ENCODE results near the gene FARP1.

The FARP1 gene

DNA sequence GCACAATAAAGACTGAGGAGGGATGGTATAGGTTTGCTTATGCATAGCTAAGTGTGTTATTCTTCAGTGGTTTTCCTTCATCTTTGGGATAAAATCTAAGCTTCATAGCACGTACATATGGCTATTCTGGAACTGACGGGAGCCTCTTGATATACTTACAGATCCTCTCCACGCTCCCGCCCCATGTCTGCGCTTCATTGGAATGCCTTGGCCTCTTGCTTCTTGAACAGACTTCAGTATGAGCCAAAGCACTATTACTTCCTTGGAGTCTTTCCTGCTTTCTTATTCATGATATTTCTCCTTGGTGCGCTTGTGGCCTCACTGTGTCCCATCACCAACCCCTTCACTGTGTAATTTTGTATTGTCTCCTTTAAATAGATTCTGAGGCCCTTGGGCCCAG is 145.3 kb downstream of the FARP1 start:
- no peak for DNase-seq

DNA sequence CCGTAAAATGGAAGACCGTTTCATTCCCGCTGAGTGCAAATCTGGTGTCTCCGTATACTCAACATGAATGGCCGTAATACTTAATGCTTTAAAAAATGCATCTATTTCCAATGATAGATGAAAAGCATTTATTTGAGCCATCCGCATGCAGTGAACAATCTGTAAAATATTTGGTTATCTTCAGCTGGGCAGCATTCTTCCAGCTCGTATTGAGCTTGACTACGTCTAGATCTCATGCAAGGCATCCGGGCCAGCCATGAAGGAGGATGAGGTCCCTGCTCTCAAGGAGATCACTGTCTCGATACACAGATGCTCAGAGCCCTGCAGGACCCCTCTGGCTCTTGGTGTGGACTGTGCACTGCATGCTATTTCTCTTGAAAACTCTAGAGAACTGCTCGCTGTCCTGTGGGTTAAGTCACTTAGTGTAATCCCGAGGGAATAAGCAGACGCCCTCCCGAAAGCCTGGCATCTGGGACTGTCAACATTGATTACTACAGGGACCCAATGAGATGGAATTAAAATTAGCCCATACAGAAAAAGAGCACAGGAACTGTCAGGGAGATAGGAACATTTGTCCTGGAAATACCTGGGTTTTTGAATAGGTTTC is 146.5 kb downstream of the FARP1 start:
- DNase-seq, result peak; percentile 82

DNA sequence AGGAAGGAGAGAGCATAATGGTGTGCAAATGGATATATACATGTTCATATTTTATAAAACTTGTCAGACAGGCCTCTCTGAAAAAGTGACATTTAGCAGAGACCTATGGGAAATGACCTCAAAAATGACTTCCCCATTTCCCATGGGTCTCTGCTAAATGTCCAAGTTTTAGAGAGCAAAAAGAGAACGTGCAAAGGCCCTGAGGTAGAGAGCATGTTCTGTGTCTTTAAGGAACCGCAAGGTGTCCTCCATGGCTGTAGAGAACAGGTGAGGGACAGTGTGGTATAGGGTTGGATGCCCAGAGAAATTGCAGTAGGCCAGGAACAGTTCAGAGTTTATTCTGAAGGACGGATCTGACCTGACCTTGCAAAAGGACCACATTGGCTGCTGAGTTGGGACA is 147.4 kb downstream of the FARP1 start:
- no peak for DNase-seq

DNA sequence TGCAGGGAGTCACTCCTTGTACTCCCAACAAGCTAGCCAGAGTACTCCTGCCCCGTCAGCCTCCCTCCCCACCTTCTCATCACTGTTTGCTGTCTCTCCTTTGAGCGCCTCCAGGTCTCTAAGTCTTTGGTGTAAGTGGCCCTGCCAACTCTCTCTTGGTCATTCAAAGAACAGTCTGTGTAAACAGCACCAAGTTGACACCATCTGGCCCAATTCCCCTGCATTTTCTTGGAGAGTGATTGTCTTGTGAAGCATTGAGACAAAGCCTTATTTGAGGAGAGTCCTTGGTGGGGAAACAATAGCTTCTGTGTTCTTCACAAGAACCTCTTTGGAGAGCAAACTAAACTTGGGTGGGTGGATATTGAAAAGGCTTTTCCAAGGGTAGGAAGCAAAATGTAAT is 148.8 kb downstream of the FARP1 start:
- DNase-seq, result peak; percentile 45

DNA sequence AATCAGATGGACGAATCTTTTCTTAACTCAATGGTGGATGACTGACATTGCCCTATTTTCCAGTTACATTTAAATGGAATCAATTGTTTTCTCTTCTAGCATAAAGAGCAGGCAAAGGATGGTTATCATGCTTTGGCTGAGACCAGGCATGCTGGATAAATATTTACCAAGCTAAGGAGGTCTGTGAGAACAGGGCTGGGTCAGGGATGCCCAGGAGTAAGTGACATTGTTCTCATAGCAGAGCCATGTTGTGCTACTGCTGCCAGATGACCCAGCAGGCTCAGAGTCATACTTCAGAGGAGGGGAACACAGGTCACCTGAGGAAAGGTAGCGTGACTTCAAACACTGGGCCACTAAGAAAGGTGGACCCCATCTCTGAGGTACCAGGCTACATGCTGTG is 150.2 kb downstream of the FARP1 start:
- no peak for DNase-seq

DNA sequence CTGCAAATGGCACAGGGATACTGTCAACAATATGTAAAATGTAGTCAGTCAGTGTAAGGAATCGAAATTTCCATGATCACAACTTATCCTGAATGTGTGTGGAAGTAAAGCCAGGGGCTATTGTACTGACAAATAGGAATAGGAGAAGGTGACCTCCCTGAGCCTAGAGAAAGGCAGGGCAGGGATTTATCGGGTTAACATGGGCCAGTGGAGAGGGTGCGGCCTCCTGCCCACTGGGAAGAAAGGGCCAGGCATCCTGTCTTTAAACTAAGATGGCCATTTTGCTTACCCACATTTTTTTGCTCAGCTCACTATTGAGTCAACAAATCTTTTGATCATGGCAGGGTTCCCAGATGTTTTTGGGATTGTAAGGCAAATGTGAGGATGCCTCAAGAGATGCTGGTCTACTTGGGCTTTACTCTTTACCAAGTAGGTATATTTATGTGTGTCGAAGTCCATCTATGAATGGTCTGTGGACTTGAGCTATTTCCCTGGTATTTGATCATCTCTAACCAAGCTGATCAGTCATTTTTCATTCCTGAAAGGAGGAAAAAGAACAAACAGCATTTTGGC is 150.8 kb downstream of the FARP1 start:
- no peak for DNase-seq

DNA sequence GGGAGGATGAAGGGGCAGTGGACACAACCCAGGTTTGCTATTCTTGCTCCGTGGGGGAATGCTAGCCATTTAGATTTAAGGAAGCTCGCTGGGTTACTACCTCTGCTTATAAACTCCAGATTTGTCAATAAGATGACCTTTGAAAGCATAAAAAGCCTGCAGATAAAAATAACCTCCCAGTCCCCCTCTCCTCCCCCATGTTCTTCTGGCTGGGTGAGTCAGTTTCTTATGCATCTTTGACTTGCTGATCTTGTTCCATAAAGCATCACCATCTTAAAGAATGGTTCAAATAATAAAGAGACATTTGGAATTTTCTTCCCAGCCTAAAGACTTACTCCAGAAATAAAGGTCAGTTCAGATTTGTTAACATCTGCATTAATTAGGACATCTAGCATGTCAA is 152.5 kb downstream of the FARP1 start:
- DNase-seq, result no peak

DNA sequence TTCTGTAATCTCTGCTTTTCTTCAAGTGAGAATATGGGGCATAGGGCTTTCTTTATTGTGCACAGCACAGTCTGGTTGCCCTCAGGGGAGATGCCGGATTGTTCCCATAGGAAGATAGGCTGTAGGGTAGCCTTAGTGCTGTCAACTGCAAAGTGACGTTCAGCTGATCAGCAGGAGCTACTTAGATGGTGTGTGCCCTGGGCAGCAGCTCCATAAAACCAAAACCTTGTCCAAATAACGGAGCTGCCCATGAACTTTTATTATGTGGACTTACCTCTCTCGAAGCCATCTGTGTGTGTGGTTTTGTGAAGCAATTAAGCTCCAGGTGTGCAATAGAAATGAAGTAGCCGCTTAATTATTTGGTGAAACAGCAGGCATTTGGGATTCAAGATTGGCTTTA is 154.2 kb downstream of the FARP1 start:
- no peak for DNase-seq

DNA sequence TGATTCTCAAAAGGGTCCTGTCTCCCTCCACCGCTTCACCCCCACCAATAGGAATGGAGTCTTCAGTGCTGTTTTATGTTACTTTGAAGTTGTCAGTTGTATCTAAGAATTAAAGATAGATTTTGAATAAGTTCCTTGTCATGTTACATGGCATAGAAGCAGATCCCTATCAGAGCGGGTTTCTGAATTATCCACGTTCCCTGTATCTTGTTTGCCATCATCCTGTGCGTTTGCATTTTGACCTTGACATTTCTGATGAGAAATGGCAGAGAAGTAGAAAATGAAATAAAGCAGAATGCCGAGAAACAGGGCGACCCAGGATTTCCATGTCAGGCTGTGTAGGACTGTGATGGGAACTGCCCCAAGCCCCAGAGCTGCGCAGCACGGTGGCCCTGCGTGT is 154.9 kb downstream of the FARP1 start:
- no peak for DNase-seq

DNA sequence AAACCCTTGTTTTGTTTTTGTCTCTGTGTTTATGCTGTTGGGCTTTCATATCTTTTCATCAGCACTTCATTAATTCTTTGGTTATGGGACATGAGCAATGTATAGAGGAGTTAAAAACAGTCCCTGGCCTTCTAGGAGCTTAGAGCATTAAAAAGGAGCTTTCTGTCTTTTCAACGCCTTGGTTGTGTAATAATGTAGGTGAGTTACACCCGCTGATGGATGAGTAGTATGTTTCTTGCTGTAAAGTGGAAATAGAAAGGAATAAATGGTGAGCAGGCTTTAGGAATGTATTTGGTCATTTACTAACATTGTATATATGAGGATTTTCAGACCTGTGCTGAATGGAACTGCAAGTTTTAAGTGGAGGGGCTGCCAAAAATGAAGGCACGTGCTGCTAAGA is 155.7 kb downstream of the FARP1 start:
- no peak for DNase-seq

DNA sequence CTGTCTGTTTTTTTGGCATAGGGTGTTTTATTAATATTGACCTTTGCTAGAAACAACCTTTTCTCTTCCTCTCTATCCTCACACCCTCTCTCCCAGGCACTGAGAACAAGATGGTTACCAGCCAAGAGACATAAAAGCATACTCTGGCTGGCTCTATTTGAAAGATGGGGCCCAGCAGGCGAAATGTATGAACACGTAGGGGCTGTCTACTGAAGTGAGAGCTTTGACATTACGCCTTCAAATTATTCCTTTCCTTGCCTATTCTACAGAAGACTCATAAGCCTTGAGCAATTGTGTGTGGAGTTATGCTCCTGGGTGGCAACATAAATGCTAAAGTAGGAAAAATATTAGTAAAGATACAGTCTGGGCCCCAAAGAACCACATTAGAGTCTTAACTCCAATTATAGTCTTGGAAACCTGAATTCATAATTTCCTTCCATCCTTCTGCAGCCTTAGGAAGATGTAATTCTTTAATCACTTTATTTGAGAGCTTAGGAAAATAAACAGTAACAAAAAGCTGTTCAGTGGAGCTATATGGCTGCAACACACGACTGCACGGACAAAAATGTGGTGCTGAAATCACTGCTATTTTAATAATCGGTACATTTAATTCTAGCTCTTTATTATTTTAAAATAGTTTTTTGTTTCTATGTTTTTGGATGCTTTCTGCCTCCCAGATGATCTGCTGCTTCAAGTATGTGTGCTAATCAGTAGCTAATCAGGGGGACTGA is 156.5 kb downstream of the FARP1 start:
- DNase-seq, result no peak

DNA sequence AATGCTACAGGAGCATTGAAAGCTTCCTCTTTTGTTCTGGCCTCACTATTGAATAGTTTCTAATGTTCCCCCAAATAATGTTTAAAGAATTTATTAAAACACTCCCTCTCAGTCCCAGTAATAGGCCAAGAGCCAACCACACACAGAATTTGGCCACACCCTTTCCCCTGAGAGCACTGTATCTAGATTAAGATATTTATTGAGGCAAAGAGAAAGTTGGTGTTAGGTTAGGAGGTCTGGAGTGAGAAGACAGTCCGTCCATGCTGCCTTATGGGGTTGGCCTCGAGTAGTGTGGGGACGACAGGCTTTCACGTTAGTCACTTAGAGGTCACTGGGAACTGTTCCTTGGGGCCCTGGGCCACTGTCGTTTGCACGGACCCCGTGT is 157.1 kb downstream of the FARP1 start:
- no peak for DNase-seq

DNA sequence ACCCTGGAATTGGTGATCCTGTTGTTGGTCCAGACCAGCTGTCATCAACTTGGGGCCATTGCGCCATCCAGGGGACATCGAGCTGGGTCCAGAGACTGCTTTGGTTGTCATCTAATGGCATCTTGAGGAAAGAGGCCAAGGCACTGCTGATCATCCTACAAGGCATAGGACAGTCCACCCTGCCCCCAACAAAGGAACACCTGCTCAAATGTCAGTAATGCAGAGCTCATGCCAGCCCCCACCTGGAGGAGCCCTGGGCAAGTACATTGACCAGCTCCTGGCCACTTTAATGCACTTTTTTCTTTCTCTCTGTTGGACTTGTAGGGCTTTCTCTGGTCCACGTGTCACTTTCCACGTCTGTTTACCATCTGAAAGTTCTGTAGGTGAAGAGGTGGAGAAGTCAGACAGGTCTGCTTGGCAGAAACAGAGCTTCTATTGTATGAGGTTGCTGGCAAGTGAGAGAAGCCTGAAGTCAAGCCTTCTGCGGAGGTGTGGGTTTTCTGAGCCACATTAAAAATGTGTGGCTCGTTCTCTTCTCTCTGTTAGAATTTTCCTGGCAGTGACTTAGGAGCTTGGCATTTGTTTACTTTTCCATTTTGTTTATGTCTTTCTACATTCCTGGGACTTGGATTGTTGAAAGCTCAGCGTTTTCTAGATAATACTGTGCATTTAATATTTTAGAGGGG is 158.2 kb downstream of the FARP1 start:
- DNase-seq, result no peak

DNA sequence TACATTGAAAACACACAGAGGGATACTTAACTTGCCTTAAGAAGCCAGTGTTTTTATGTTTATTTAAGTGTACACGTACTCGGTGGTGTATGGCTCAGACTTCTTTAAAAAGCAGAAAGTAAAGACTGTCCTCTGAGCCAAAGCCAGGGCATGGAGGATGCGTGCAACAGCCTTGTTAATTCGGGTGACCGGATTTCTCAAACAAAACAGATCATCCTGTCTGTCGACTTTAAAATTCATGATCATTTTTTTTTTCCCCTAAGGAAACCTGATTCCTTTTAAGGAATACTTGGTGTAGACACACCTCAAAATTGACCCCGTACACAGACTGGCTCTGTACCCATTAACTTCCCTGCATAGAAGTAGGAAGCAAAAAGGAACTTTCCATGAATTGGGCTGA is 158.8 kb downstream of the FARP1 start:
- DNase-seq, result no peak

DNA sequence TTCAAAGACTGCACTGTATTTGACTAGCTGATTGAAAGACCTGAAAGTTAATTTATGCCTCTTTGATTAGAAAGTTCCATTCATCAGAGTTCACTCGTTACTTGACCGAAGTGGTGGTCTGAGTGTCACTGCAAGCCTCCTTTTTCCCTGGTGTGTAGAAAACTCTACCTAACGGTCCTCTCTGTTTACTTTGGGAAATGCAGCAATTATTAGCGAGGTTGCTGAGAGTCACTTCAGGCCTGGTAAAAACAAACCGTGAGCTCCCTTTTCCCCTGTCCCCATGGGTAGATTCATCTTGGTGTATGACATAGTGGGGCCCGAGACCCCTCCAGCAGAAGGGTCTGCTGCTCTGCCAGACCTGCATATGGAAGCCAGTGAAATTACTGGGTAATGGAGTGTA is 161.0 kb downstream of the FARP1 start:
- DNase-seq, result no peak

DNA sequence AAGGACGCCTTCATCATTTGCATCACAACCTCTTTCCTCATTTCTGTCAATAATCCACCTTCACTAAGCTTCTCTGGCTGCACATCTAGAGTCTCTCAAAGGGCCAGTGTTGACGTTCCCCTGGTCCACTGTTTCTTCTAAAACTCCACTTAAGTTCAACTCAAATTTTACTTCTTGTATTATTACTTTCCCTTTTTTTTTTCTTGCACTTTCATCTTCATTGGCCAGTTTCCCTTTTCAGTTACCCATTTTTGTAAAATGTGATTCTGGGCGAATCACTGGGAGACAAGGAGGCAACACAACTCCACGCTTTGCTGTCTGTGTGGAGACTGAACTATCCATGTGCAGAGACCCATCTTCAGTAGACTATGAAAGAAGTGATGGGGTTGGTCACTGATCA is 162.8 kb downstream of the FARP1 start:
- no peak for DNase-seq

DNA sequence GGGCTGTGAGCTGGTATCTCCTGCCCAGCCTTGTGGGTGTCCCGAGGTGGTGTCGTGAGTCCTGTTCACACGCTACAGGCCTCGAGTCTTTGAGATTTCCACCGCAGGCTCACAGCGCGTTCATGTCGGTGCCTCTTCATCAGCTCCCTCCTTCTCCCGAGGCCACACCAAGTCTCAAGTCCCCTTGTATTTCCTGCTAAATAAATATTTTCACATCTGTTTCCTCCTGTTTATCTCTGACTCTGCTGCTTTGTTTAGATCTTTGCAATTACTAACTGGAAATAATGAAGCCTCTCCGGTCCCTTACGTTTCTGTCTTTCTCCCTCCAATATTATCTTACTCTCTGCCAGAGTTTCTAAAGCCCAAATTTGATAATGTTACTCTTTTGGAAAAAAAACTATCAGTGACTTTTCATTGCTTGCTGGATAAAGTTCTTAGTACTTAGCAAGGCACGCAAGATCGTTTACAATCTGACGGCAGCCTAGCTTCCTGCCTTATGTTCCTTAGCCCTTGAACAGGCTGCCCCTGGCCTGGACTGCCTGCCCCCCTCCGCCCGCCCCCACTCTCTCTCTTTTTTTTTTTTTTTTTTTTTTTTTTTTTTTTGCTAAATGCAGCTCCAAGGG is 164.7 kb downstream of the FARP1 start:
- no peak for DNase-seq

DNA sequence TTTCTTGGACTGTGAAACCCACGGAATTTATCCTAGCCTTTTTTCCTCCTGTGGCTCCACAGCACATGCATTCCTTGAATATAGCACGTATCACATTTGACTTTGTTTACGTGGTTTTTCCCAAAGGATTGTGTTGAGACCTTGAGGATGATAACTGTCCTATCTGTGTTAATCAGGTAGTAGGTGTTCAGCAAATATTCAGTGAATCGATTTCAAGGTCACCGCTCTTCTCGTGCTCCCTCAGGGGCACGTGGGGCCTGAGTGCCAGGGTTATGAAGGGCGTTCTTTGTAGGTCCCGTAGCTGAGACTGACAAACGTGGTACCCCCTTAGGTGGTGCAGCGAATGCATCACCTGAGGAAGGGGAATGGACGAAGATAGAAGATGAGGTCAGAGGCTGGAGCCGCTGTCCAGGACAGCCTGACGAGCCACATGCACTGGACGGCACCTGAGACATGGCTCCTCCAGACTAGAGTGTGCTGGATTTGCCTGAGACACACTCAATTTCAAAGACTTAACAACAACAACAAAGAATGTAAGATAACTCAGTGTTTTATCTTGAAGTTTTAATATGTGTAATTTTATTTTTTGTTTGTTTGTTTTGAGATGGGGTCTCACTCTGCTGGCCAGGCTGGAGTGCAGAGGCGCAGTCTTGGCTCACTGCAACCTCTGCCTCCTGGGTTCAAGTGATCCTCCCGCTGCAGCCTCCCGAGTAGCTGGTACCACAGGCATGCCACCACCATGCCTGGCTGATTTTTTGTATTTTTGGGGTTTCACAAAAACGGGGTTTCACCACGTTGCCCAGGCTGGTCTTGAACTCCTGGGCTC is 165.4 kb downstream of the FARP1 start:
- DNase-seq, result no peak

DNA sequence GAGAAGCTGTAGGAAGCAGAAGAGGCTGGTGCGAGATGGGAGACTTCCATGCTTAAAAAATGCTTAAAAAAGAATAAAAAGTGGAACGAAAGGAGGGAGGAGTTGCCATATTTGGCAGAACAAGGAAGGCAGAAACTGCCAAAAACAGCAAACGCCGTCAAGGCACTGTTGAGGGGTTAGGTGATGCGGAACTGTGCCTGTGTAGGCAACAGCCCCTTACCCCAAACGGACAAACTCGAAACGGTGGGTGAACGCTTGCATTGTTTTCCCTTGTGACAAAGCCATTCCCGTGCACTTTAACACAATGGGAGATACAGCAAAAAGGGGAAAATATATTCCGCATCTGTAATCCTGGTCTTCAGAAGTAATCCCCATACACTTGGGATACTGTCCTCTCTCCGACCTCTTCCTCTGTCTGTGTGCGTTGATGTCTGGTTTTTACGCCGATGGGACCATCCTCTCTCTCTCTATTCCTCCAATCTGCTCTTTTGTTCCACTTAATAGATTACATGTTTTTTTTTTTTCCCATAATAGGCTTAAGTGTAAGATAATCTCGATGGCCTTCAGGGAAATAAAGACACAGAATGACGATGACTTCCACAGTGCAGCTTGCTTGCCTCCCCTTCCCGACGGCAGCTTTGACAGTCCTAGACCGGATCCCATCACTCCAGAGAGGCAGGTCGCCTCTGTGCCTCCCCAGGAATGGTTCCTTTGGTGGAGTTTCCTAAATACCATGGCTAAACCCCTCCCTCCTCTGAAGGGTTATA is 166.9 kb downstream of the FARP1 start:
- DNase-seq, result no peak

DNA sequence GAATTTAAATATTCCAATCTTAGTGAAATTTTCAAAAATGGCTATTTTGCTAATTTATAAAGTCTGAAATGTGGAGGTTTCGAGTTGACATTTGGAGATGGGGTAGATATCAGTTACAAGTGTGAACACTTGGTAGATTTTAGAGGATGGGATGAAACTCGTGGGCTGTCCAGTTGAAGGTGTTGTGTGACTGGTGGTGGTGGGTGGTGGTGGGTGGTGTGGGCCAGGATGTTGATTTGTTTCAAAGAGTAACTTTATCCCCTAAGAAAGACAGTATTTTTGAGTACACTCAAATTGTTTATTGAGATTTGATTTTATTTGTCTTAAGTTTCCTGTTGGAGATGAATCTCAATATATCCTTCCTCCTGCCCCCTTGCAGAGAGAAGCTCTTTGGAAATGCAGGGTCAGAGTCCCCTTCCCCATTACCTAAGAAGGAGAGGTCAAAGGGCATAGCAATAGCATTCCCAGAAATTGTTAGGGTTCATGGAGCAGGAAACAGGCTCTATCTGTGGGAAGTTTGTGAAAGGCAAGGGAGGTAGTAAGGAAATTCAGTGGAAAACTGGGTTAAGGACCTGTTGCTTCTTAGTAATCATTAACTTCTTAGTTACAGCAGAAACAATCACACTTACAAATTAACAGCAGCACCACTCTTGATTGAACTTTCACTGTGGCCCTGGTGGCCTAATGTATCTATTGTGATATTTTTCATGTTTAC is 167.7 kb downstream of the FARP1 start:
- no peak for DNase-seq

DNA sequence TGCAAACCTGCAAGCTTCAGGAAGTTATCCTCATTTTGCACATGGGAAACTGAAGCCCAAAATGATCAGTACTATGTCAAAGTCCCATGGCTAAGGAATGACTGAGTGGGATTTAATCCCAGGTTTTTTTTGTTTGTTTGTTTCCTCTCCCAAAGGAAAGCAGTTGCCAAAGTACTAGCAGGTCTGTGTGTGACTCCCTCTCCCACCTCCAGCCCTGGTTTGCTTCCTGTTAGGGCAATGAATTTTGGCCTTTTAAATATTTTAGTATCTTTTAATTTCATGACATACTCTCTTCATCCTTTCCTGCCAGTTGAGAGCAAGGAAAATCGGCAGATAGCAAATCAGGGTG is 168.3 kb downstream of the FARP1 start:
- DNase-seq, result no peak

Data from retina (tissue), 1 donor.